ENCODE results near the gene FXYD1. TPM values are rescaled to one million over a fixed set of nuclear protein-coding genes. Genes with fewer than 3 reads are reported as not detected.

Gene FXYD1
- polyA plus RNA-seq, 3 donors: 21.8 to 27.0 (median 26.5) TPM

- DNase-seq: no peak
Observed at GRCh38 chr19:35105047-35105410, 33.6 kb upstream of the FXYD1 start.

GRCh38 chr19:35105411-35106290 is 33.0 kb upstream of the FXYD1 start:
- no peak for DNase-seq

- no peak for DNase-seq
Observed at GRCh38 chr19:35106291-35106583, 32.4 kb upstream of the FXYD1 start.

- DNase-seq: no peak
Observed at GRCh38 chr19:35106898-35107541, 31.6 kb upstream of the FXYD1 start.

- no peak for DNase-seq
Observed at GRCh38 chr19:35107545-35107944, 31.1 kb upstream of the FXYD1 start.

- no peak for DNase-seq
Observed at GRCh38 chr19:35108730-35109129, 29.9 kb upstream of the FXYD1 start.

GRCh38 chr19:35109395-35110112 is 29.1 kb upstream of the FXYD1 start:
- no peak for DNase-seq

- DNase-seq: no peak
Observed at GRCh38 chr19:35110974-35111373, 27.6 kb upstream of the FXYD1 start.

- DNase-seq: no peak
Observed at GRCh38 chr19:35112995-35113688, 25.5 kb upstream of the FXYD1 start.

- DNase-seq: peak; percentile 81
Observed at GRCh38 chr19:35114353-35115176, 24.1 kb upstream of the FXYD1 start.

- DNase-seq: no peak
Observed at GRCh38 chr19:35115177-35115951, 23.3 kb upstream of the FXYD1 start, which contains the start of gene FXYD3. Gene FXYD3 (plus strand): TSS chr19:35115823. CDS start chr19:35119377, 3,554 bp downstream.

GRCh38 chr19:35116072-35116801 is 22.4 kb upstream of the FXYD1 start:
- no peak for DNase-seq

- no peak for DNase-seq
Observed at GRCh38 chr19:35117116-35117515, 21.5 kb upstream of the FXYD1 start.

GRCh38 chr19:35117799-35118198 is 20.8 kb upstream of the FXYD1 start:
- no peak for DNase-seq

- DNase-seq: no peak
Observed at GRCh38 chr19:35118268-35119020, 20.2 kb upstream of the FXYD1 start.

GRCh38 chr19:35119091-35119490 is 19.5 kb upstream of the FXYD1 start:
- DNase-seq: no peak

GRCh38 chr19:35119578-35120155 is 19.0 kb upstream of the FXYD1 start:
- no peak for DNase-seq

GRCh38 chr19:35120492-35120891 is 18.1 kb upstream of the FXYD1 start:
- DNase-seq: no peak

- no peak for DNase-seq
Observed at GRCh38 chr19:35120898-35121297, 17.7 kb upstream of the FXYD1 start.
